HCT116 (cell line): ENCODE results near the gene DCAF10. TPM values are rescaled to one million over a fixed set of nuclear protein-coding genes. Genes with fewer than 3 reads are reported as not detected.

Experiments
- ATAC-seq: fragments of 200-7000 bp; cut with Tn5 transposase; 2 replicates; pipeline ENCODE4 v1.9.1; 2020; ENCODE audit warnings: mild to moderate bottlenecking, moderate library complexity
- BruUV-seq: library from RNA; stranded (reverse); fragments of 400-500 nt; replicated peaks from 2 replicates; lab custom pipeline; 2021; lab: Mats Ljungman, UMichigan
- CTCF ChIA-PET: fragments of 300-600 bp; sonication (Branson Sonifier 250); formaldehyde crosslinking; loops from one replicate; lab custom pipeline; 2021; ENCODE audit warnings: antibody characterized with exemption; lab: Charles Lee
- POLR2A ChIA-PET: fragments of 300-600, 350-600 bp; sonication (Branson Sonifier 250); formaldehyde crosslinking; loops from one replicate; lab custom pipeline; 2021; ENCODE audit warnings: antibody characterized with exemption; lab: Charles Lee
- RAD21 ChIA-PET, 2 experiments: fragments of 300-600 bp; sonication (Branson Sonifier 250); formaldehyde crosslinking; loops; one replicate each; lab custom pipeline; 2023; ENCODE audit warnings: low total read pairs in 2 of 2; ENCODE audit not compliant: uncharacterized antibody in 2 of 2, unreplicated experiment in 2 of 2, low non-redundant PET in 1 of 2; lab: Charles Lee
- DNase-seq: peaks from one replicate; pipeline ENCODE4 v3.0.0-alpha.2; 2010; ENCODE audit warnings: low read depth, low spot score
- H2AFZ ChIP-seq: fragments of 200-600 bp; shearing (Covaris generic), sonication (generic); 2 replicates; pipeline ENCODE4 v1.6.1; 2017; ENCODE audit warnings: low read depth, mixed run types, mixed read lengths, antibody characterized with exemption, low read length; ENCODE audit not compliant: poor library complexity, severe bottlenecking
- H3K27ac ChIP-seq: 2 replicates; pipeline ENCODE4 v1.5.1; 2012; ENCODE audit warnings: low read depth, low read length
- H3K27me3 ChIP-seq: fragments of 200-600 bp; sonication (generic); 2 replicates; pipeline ENCODE4 v1.6.1; 2016; ENCODE audit warnings: mixed run types, low read length, mixed read lengths; ENCODE audit not compliant: insufficient read depth
- H3K36me3 ChIP-seq, 2 experiments: fragments of 200-500 bp in 1 of 2; fragments of 200-600 bp in 1 of 2; sonication (Bioruptor generic) in 1 of 2; sonication (generic) in 1 of 2; 2 replicates each; pipeline versions ENCODE4 v1.5.1 to v1.6.1; 2014 to 2016; ENCODE audit warnings: low read length in 2 of 2, inconsistent platforms in 1 of 2, mixed read lengths in 1 of 2, mixed run types in 1 of 2; ENCODE audit not compliant: insufficient read depth in 2 of 2, control insufficient read depth in 1 of 2
- H3K4me1 ChIP-seq, 2 experiments: fragments of 200-600 bp in 1 of 2; sonication (generic) in 1 of 2; 2 replicates each; pipeline versions ENCODE4 v1.5.1 to v1.6.1; 2012 to 2017; ENCODE audit warnings: low read length in 2 of 2, inconsistent platforms in 1 of 2, mild to moderate bottlenecking in 1 of 2, mixed read lengths in 1 of 2, mixed run types in 1 of 2, moderate library complexity in 1 of 2; ENCODE audit not compliant: insufficient read depth in 2 of 2, control insufficient read depth in 1 of 2
- H3K4me2 ChIP-seq: fragments of 200-600 bp; sonication (generic); 2 replicates; pipeline ENCODE4 v1.6.1; 2017; ENCODE audit warnings: mixed run types, low read length, mixed read lengths
- H3K4me3 ChIP-seq, 2 experiments: fragments of 200-600 bp in 1 of 2; sonication (generic) in 1 of 2; replicated peaks in 1 of 2; 2 replicates each; pipeline ENCODE4 v1.5.1; 2011 to 2016; ENCODE audit warnings: low read length in 2 of 2, control low read depth in 1 of 2, low read depth in 1 of 2, mild to moderate bottlenecking in 1 of 2, mixed read lengths in 1 of 2, mixed run types in 1 of 2
- H3K79me2 ChIP-seq: fragments of 200-600 bp; sonication (generic); 2 replicates; pipeline ENCODE4 v1.6.1; 2017; ENCODE audit warnings: mild to moderate bottlenecking, mixed run types, low read length, moderate library complexity, mixed read lengths; ENCODE audit not compliant: insufficient read depth
- H3K9ac ChIP-seq: fragments of 200-600 bp; sonication (generic); 2 replicates; pipeline ENCODE4 v1.6.1; 2016; ENCODE audit warnings: low read length, mixed read lengths
- H3K9me2 ChIP-seq: fragments of 200-600 bp; sonication (generic), shearing (Covaris generic); 2 replicates; pipeline ENCODE4 v1.6.1; 2017; ENCODE audit warnings: mixed run types, mild to moderate bottlenecking, moderate library complexity; ENCODE audit not compliant: insufficient read depth
- H3K9me3 ChIP-seq, 2 experiments: fragments of 200-500 bp in 1 of 2; fragments of 200-600 bp in 1 of 2; sonication (Bioruptor generic) in 1 of 2; sonication (generic) in 1 of 2; 2 replicates each; pipeline ENCODE4 v1.6.1; 2014 to 2017; ENCODE audit warnings: low read length in 2 of 2, mixed read lengths in 2 of 2, inconsistent platforms in 1 of 2, low read depth in 1 of 2, mild to moderate bottlenecking in 1 of 2, mixed run types in 1 of 2, moderate library complexity in 1 of 2; ENCODE audit not compliant: control insufficient read depth in 1 of 2, insufficient read depth in 1 of 2
- H4K20me1 ChIP-seq: fragments of 200-600 bp; sonication (generic), shearing (Covaris generic); 2 replicates; pipeline ENCODE4 v1.6.1; 2017; ENCODE audit warnings: mixed run types, mild to moderate bottlenecking, moderate library complexity; ENCODE audit not compliant: insufficient read depth
- CBX3 ChIP-seq: IDR thresholded peaks from 2 replicates; pipeline ENCODE4 v1.6.1; 2012; ENCODE audit warnings: low read depth
- EGR1 ChIP-seq: IDR thresholded peaks from 2 replicates; pipeline ENCODE4 v1.6.1; 2012; ENCODE audit warnings: low read depth
- ELF1 ChIP-seq: IDR thresholded peaks from 2 replicates; pipeline ENCODE4 v1.6.1; 2012; ENCODE audit warnings: low read depth, borderline replicate concordance
- EZH2 ChIP-seq: fragments of 200-600 bp; sonication (generic); IDR thresholded peaks from 2 replicates; pipeline ENCODE4 v1.6.1; 2017; ENCODE audit warnings: antibody characterized with exemption, mixed run types
- FOSL1 ChIP-seq: IDR thresholded peaks from 2 replicates; pipeline ENCODE4 v1.6.1; 2012; ENCODE audit warnings: low read depth
- MAX ChIP-seq: IDR thresholded peaks from 2 replicates; pipeline ENCODE4 v1.6.1; 2012
- POLR2AphosphoS5 ChIP-seq: IDR thresholded peaks from 2 replicates; pipeline ENCODE4 v1.6.1; 2011; ENCODE audit warnings: mild to moderate bottlenecking, low read depth, low read length, moderate library complexity
- RAD21 ChIP-seq: IDR thresholded peaks from 2 replicates; pipeline ENCODE4 v1.6.1; 2012; ENCODE audit warnings: low read depth, mild to moderate bottlenecking
- SP1 ChIP-seq: IDR thresholded peaks from 2 replicates; pipeline ENCODE4 v1.6.1; 2012; ENCODE audit warnings: low read depth
- SRF ChIP-seq: IDR thresholded peaks from 2 replicates; pipeline ENCODE4 v1.6.1; 2012; ENCODE audit warnings: low read depth
- TCF7L2 ChIP-seq: IDR thresholded peaks from 2 replicates; pipeline ENCODE4 v1.7.0; 2011; ENCODE audit warnings: borderline replicate concordance, inconsistent platforms; ENCODE audit not compliant: insufficient read depth, insufficient read length; ENCODE audit errors: extremely low read depth
- YY1 ChIP-seq: IDR thresholded peaks from 2 replicates; pipeline ENCODE4 v1.6.1; 2011; ENCODE audit warnings: low read length, low read depth, moderate library complexity, mild to moderate bottlenecking; ENCODE audit not compliant: insufficient replicate concordance; ENCODE audit errors: extremely low read depth
- ZFX ChIP-seq: fragments of 450-650 bp; IDR thresholded peaks from 2 replicates; pipeline ENCODE4 v1.6.1; 2017
- ZNF274 ChIP-seq: fragments of 200-500 bp; sonication (Bioruptor generic); IDR thresholded peaks from 2 replicates; pipeline ENCODE4 v1.6.1; 2014; ENCODE audit warnings: mild to moderate bottlenecking, low read depth, low read length, inconsistent platforms
- intact Hi-C: fragments of 100-400 bp; cut with micrococcal nuclease; formaldehyde crosslinking; loops from 2 replicates; pipeline ENCODE4 v1.10.0; 2022
- total RNA-seq: library from RNA; stranded (reverse); gene quantifications from one replicate; pipeline ENCODE4 v1.2.1, GENCODE V29; 2021; ENCODE audit not compliant: unreplicated experiment
- TF ChIP-seq, protein P1 (sequence below): IDR thresholded peaks from 2 replicates; pipeline ENCODE4 v1.6.1; 2011; ENCODE audit warnings: mild to moderate bottlenecking, low read length, moderate library complexity; ENCODE audit not compliant: insufficient replicate concordance; ENCODE audit errors: extremely low read depth
- TF ChIP-seq, protein P2 (sequence below), 3 experiments: fragments of 200-600 bp in 1 of 3; sonication (generic) in 1 of 3; IDR thresholded peaks in 2 of 3; conservative IDR thresholded peaks in 1 of 3; 2 replicates each; pipeline ENCODE4 v1.5.1; 2012 to 2017; ENCODE audit warnings: low read depth in 2 of 3, low read length in 2 of 3, antibody characterized with exemption in 1 of 3, borderline replicate concordance in 1 of 3, control low read depth in 1 of 3, mild to moderate bottlenecking in 1 of 3, mixed read lengths in 1 of 3, mixed run types in 1 of 3, moderate library complexity in 1 of 3; ENCODE audit not compliant: insufficient read depth in 1 of 3
- TF ChIP-seq, protein P3 (sequence below): IDR thresholded peaks from 2 replicates; pipeline ENCODE4 v1.6.1; 2012
- TF ChIP-seq, protein P4 (sequence below): IDR thresholded peaks from 2 replicates; pipeline ENCODE4 v1.6.1; 2012; ENCODE audit warnings: low read depth

DCAF10 gene
- total RNA-seq, 1 experiment from 2014 or later, result 20.6 TPM

DNA sequence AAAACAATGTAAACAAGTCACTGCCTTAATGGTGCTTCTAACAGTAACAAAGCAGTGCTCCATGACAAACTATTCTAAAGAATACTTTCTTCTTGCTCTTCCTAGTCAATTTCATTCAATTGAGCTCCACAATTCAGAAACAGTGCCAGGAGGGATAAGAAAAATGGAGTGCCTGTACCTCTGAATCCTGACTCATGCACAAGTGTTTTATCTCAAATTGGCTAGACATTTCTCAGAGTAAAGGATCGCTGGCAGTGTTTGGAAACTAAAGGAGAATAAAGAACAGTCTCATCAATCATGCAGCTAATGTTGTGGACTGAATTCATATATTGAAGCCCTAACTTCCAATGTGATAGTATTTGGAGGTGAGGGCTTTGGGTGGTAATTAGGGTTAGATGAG, 75.8 kb downstream of the DCAF10 start:
- RAD21 ChIA-PET, result no interaction called here
- no peak overlapping the region for H3K4me2 ChIP-seq
- DNase-seq, result no peak
- H3K27me3 ChIP-seq, result no peaks in the 10 kb centered on the region
- CTCF ChIA-PET, result no interaction called here
- no peaks in the 10 kb centered on the region for H3K9me2 ChIP-seq
- H3K4me1 ChIP-seq, result no peaks in the 10 kb centered on the region
- H3K9me3 ChIP-seq, result peaks cover 11 to 14% of the 10 kb centered on the region in 2 experiments; a peak in 2 of 4 replicates
- TF ChIP-seq, protein P1, sequence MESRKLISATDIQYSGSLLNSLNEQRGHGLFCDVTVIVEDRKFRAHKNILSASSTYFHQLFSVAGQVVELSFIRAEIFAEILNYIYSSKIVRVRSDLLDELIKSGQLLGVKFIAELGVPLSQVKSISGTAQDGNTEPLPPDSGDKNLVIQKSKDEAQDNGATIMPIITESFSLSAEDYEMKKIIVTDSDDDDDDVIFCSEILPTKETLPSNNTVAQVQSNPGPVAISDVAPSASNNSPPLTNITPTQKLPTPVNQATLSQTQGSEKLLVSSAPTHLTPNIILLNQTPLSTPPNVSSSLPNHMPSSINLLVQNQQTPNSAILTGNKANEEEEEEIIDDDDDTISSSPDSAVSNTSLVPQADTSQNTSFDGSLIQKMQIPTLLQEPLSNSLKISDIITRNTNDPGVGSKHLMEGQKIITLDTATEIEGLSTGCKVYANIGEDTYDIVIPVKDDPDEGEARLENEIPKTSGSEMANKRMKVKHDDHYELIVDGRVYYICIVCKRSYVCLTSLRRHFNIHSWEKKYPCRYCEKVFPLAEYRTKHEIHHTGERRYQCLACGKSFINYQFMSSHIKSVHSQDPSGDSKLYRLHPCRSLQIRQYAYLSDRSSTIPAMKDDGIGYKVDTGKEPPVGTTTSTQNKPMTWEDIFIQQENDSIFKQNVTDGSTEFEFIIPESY, result no peak
- TF ChIP-seq POLR2AphosphoS5 (no peak), CBX3 (no peak), TCF7L2 (no peak), FOSL1 (no peak), SRF (no peak), ZNF274 (no peak), EGR1 (no peak), RAD21 (no peak), EZH2 (no peak), ZFX (no peak), ELF1 (no peak), YY1 (no peak), MAX (no peak), SP1 (no peak)
- TF ChIP-seq, protein P2, sequence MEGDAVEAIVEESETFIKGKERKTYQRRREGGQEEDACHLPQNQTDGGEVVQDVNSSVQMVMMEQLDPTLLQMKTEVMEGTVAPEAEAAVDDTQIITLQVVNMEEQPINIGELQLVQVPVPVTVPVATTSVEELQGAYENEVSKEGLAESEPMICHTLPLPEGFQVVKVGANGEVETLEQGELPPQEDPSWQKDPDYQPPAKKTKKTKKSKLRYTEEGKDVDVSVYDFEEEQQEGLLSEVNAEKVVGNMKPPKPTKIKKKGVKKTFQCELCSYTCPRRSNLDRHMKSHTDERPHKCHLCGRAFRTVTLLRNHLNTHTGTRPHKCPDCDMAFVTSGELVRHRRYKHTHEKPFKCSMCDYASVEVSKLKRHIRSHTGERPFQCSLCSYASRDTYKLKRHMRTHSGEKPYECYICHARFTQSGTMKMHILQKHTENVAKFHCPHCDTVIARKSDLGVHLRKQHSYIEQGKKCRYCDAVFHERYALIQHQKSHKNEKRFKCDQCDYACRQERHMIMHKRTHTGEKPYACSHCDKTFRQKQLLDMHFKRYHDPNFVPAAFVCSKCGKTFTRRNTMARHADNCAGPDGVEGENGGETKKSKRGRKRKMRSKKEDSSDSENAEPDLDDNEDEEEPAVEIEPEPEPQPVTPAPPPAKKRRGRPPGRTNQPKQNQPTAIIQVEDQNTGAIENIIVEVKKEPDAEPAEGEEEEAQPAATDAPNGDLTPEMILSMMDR (IDR thresholded peaks at IDR 0.05 in 2 of 3, conservative IDR thresholded peaks at IDR 0.05 in 1 of 3; ENCODE audit: borderline replicate concordance in 1 of 3, insufficient read depth in 1 of 3, low read depth in 2 of 3, low read length in 2 of 3), result no peak
- TF ChIP-seq, protein P3, sequence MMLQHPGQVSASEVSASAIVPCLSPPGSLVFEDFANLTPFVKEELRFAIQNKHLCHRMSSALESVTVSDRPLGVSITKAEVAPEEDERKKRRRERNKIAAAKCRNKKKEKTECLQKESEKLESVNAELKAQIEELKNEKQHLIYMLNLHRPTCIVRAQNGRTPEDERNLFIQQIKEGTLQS, result no peak
- TF ChIP-seq, protein P4, sequence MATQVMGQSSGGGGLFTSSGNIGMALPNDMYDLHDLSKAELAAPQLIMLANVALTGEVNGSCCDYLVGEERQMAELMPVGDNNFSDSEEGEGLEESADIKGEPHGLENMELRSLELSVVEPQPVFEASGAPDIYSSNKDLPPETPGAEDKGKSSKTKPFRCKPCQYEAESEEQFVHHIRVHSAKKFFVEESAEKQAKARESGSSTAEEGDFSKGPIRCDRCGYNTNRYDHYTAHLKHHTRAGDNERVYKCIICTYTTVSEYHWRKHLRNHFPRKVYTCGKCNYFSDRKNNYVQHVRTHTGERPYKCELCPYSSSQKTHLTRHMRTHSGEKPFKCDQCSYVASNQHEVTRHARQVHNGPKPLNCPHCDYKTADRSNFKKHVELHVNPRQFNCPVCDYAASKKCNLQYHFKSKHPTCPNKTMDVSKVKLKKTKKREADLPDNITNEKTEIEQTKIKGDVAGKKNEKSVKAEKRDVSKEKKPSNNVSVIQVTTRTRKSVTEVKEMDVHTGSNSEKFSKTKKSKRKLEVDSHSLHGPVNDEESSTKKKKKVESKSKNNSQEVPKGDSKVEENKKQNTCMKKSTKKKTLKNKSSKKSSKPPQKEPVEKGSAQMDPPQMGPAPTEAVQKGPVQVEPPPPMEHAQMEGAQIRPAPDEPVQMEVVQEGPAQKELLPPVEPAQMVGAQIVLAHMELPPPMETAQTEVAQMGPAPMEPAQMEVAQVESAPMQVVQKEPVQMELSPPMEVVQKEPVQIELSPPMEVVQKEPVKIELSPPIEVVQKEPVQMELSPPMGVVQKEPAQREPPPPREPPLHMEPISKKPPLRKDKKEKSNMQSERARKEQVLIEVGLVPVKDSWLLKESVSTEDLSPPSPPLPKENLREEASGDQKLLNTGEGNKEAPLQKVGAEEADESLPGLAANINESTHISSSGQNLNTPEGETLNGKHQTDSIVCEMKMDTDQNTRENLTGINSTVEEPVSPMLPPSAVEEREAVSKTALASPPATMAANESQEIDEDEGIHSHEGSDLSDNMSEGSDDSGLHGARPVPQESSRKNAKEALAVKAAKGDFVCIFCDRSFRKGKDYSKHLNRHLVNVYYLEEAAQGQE, result no peak
- peaks cover 0 to 13% of the 10 kb centered on the region in 2 experiments; a peak in 2 of 4 replicates for H3K36me3 ChIP-seq
- H3K9ac ChIP-seq, result no peak overlapping the region
- H3K27ac ChIP-seq, result no peak overlapping the region
- intact Hi-C loops, result no loop called here
- POLR2A ChIA-PET, result no interaction called here
- no TSS peak for BruUV-seq
- H2AFZ ChIP-seq, result no peak overlapping the region
- ATAC-seq, result no peak
- no peaks in the 10 kb centered on the region for H4K20me1 ChIP-seq
- H3K79me2 ChIP-seq, result no peaks in the 10 kb centered on the region
- H3K4me3 ChIP-seq, result no peak overlapping the region
